Transverse colon (tissue), 3 donors: ENCODE data around the gene ZNF91.
"Not testable (repeated sequence)": the region's sequence is repeated elsewhere in the genome, so short reads cannot be mapped to it uniquely, and the experiment has no call there.

ENCODE experiments used
- EP300 ChIP-seq: sonication (generic); formaldehyde crosslinking; IDR thresholded peaks from one replicate; pipeline ENCODE4 v1.6.1; 2017; ENCODE audit warnings: antibody characterized with exemption, low read depth
- TF ChIP-seq, protein P1 (sequence below), 5 experiments: fragments of 200-600 bp in 3 of 5; fragments of 450-650 bp in 2 of 5; sonication (generic) in 3 of 5; IDR thresholded peaks; 1 replicate in 2 of 5; 2 replicates in 3 of 5; pipeline ENCODE4 v1.5.1; 2016 to 2017; ENCODE audit warnings: antibody characterized with exemption in 5 of 5, inconsistent platforms in 3 of 5, mild to moderate bottlenecking in 2 of 5, moderate library complexity in 1 of 5

GRCh38 chr19:23419261-23419660, 24.0 kb upstream of the ZNF91 start:
- TF ChIP-seq, protein P1, sequence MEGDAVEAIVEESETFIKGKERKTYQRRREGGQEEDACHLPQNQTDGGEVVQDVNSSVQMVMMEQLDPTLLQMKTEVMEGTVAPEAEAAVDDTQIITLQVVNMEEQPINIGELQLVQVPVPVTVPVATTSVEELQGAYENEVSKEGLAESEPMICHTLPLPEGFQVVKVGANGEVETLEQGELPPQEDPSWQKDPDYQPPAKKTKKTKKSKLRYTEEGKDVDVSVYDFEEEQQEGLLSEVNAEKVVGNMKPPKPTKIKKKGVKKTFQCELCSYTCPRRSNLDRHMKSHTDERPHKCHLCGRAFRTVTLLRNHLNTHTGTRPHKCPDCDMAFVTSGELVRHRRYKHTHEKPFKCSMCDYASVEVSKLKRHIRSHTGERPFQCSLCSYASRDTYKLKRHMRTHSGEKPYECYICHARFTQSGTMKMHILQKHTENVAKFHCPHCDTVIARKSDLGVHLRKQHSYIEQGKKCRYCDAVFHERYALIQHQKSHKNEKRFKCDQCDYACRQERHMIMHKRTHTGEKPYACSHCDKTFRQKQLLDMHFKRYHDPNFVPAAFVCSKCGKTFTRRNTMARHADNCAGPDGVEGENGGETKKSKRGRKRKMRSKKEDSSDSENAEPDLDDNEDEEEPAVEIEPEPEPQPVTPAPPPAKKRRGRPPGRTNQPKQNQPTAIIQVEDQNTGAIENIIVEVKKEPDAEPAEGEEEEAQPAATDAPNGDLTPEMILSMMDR (IDR thresholded peaks at IDR 0.05), result not testable (repeated sequence)
- TF ChIP-seq EP300, result not testable (repeated sequence)
